GM23338 (cell line): ENCODE measurements around the gene MED27. TPM values are rescaled to one million over a fixed set of nuclear protein-coding genes. Genes with fewer than 3 reads are reported as not detected.

Source experiments
- ATAC-seq: fragments of 200-7000 bp; cut with Tn5 transposase; 3 replicates; pipeline ENCODE4 v1.9.1; 2020
- DNase-seq: peaks from one replicate; pipeline ENCODE4 v3.0.0-alpha.2; 2015; ENCODE audit warnings: low spot score
- H2AFZ ChIP-seq: fragments of 200-600 bp; sonication (generic); 2 replicates; pipeline ENCODE4 v1.8.0; 2016; ENCODE audit warnings: antibody characterized with exemption, mild to moderate bottlenecking, moderate library complexity
- H3F3A ChIP-seq: fragments of 200-600 bp; sonication (generic); replicated peaks from 2 replicates; pipeline ENCODE4 v1.8.0; 2017; ENCODE audit warnings: antibody characterized with exemption, mixed run types, low read depth
- H3K27ac ChIP-seq: fragments of 200-600 bp; sonication (generic); 2 replicates; pipeline ENCODE4 v1.6.1; 2016; ENCODE audit warnings: low read depth
- H3K27me3 ChIP-seq: fragments of 200-600 bp; sonication (generic); 2 replicates; pipeline ENCODE4 v1.8.0; 2016; ENCODE audit warnings: mild to moderate bottlenecking, mixed run types, moderate library complexity; ENCODE audit not compliant: insufficient read depth
- H3K36me3 ChIP-seq: fragments of 200-600 bp; sonication (generic); 2 replicates; pipeline ENCODE4 v1.8.0; 2016; ENCODE audit warnings: mild to moderate bottlenecking; ENCODE audit not compliant: insufficient read depth
- H3K4me1 ChIP-seq: fragments of 200-600 bp; sonication (generic); 2 replicates; pipeline ENCODE4 v1.8.0; 2016; ENCODE audit warnings: mild to moderate bottlenecking, moderate library complexity; ENCODE audit not compliant: insufficient read depth
- H3K4me2 ChIP-seq: fragments of 200-600 bp; sonication (generic); 2 replicates; pipeline ENCODE4 v1.7.1; 2017; ENCODE audit warnings: mixed run types
- H3K4me3 ChIP-seq: fragments of 200-600 bp; sonication (generic); 2 replicates; pipeline ENCODE4 v1.6.1; 2016; ENCODE audit warnings: mixed run types
- H3K79me2 ChIP-seq: fragments of 200-600 bp; sonication (generic); replicated peaks from 2 replicates; pipeline ENCODE4 v1.8.0; 2017; ENCODE audit warnings: mild to moderate bottlenecking; ENCODE audit not compliant: insufficient read depth
- H3K9me2 ChIP-seq: fragments of 200-600 bp; sonication (generic); 2 replicates; pipeline ENCODE4 v1.8.0; 2017; ENCODE audit not compliant: insufficient read depth
- H4K20me1 ChIP-seq: fragments of 200-600 bp; sonication (generic); replicated peaks from 2 replicates; pipeline ENCODE4 v1.8.0; 2017; ENCODE audit warnings: mild to moderate bottlenecking; ENCODE audit not compliant: insufficient read depth
- H3K27ac Mint-ChIP-seq: 2 replicates; pipeline ENCODE4 v1.8.0; 2020; ENCODE audit warnings: inconsistent platforms, mild to moderate bottlenecking, moderate library complexity, mixed read lengths
- H3K27me3 Mint-ChIP-seq: 3 replicates; pipeline ENCODE4 v1.8.0; 2022; ENCODE audit warnings: low read depth, mild to moderate bottlenecking, moderate library complexity, mixed read lengths, inconsistent platforms; ENCODE audit not compliant: insufficient read depth, poor library complexity
- H3K36me3 Mint-ChIP-seq: 3 replicates; pipeline ENCODE4 v1.8.0; 2021; ENCODE audit warnings: low read depth, mild to moderate bottlenecking, inconsistent platforms, moderate library complexity, mixed read lengths
- H3K4me1 Mint-ChIP-seq: 3 replicates; pipeline ENCODE4 v1.8.0; 2020; ENCODE audit warnings: mild to moderate bottlenecking, inconsistent platforms, mixed read lengths
- H3K4me3 Mint-ChIP-seq: 3 replicates; pipeline ENCODE4 v1.8.0; 2021; ENCODE audit warnings: moderate library complexity, mild to moderate bottlenecking, inconsistent platforms, mixed read lengths
- H3K9me3 Mint-ChIP-seq: 3 replicates; pipeline ENCODE4 v1.8.0; 2020; ENCODE audit warnings: moderate library complexity, mild to moderate bottlenecking, inconsistent platforms, mixed read lengths
- CREB1 ChIP-seq: fragments of 250-450 bp; sonication (Bioruptor Pico); IDR thresholded peaks from 2 replicates; pipeline ENCODE4 v1.5.0; 2020; ENCODE audit warnings: low read depth, mild to moderate bottlenecking, moderate library complexity
- EZH2 ChIP-seq: fragments of 200-600 bp; sonication (generic); IDR thresholded peaks from one replicate; pipeline ENCODE4 v1.8.0; 2017; ENCODE audit warnings: antibody characterized with exemption, mild to moderate bottlenecking, low read depth; ENCODE audit not compliant: unreplicated experiment
- EZH2phosphoT487 ChIP-seq: fragments of 200-600 bp; sonication (generic); IDR thresholded peaks from one replicate; pipeline ENCODE4 v1.8.1; 2018; ENCODE audit warnings: antibody characterized with exemption; ENCODE audit not compliant: unreplicated experiment
- JUNB ChIP-seq: IDR thresholded peaks from one replicate; pipeline ENCODE4 v1.6.1; 2016; ENCODE audit warnings: antibody characterized with exemption; ENCODE audit not compliant: unreplicated experiment
- NANOG ChIP-seq: IDR thresholded peaks from 2 replicates; pipeline ENCODE4 v1.6.1; 2016; ENCODE audit warnings: antibody characterized with exemption, borderline replicate concordance
- POLR2AphosphoS5 ChIP-seq: IDR thresholded peaks from 2 replicates; pipeline ENCODE4 v1.6.1; 2016; ENCODE audit warnings: antibody characterized with exemption, low read depth
- STAT1 ChIP-seq: IDR thresholded peaks from one replicate; pipeline ENCODE4 v1.6.1; 2016; ENCODE audit warnings: antibody characterized with exemption; ENCODE audit not compliant: unreplicated experiment
- ZNF114 ChIP-seq: fragments of 250-450 bp; sonication (Bioruptor Pico); IDR thresholded peaks from 2 replicates; pipeline ENCODE4 v1.5.0; 2020; ENCODE audit warnings: mild to moderate bottlenecking, moderate library complexity
- ZNF331 ChIP-seq: fragments of 250-450 bp; sonication (Bioruptor Pico); IDR thresholded peaks from 2 replicates; pipeline ENCODE4 v1.5.0; 2020; ENCODE audit warnings: low read depth, mild to moderate bottlenecking, moderate library complexity
- polyA plus RNA-seq: library from polyadenylated mRNA; unstranded; fragments of >200 nt; fragmentation: Nextera tagmentation; extraction: Ambion mirVana; gene quantifications from 2 replicates; pipeline ENCODE4 v1.2.1, GENCODE V29; 2016
- total RNA-seq: library from RNA; depleted of rRNA; stranded (reverse); fragments of >200 nt; shearing (Covaris generic); gene quantifications from 2 replicates; pipeline ENCODE4 v1.2.3, GENCODE V29; 2014
- TF ChIP-seq, protein P1 (sequence below), 2 experiments: fragments of 200-600 bp in 1 of 2; sonication (generic) in 1 of 2; conservative IDR thresholded peaks; 2 replicates each; pipeline versions ENCODE4 v1.5.1 to v1.6.1; 2016 to 2017; ENCODE audit warnings: antibody characterized with exemption in 2 of 2, low read depth in 2 of 2, mild to moderate bottlenecking in 2 of 2, moderate library complexity in 1 of 2
- TF ChIP-seq, protein P2 (sequence below): IDR thresholded peaks from 2 replicates; pipeline ENCODE4 v1.6.1; 2016; ENCODE audit warnings: antibody characterized with exemption
- TF ChIP-seq, protein P3 (sequence below): IDR thresholded peaks from one replicate; pipeline ENCODE4 v1.6.1; 2018; ENCODE audit warnings: antibody characterized with exemption; ENCODE audit not compliant: unreplicated experiment
- TF ChIP-seq, protein P4 (sequence below): fragments of 250-450 bp; sonication (Bioruptor Pico); IDR thresholded peaks from 2 replicates; pipeline ENCODE4 v1.5.0; 2020; ENCODE audit warnings: mild to moderate bottlenecking, moderate library complexity

MED27 gene
- total and polyA plus RNA-seq, 2 experiments from 2014 or later: 30.6 to 35.0 TPM

DNA sequence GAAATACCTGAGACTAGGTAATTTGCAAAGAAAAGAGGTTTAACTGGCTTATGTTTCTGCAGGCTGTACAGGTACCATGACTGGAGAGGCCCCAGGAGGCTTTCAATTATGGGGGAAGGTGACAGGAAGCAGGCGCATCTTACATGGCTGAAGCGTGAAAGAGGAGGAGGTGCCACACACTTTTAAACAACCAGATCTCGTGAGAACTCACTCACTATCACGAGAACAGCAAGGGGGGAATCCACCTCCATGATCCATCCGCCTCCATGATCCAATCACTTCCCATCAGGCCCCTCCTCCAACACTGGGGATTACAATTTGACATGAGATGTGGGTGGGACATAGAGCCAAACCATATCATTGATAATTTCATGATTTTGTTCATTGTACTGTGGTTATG, 2.5 kb upstream of the MED27 start (continued):
- no peak for TF ChIP-seq ZNF331 (CRISPR knock-in tag)

DNA sequence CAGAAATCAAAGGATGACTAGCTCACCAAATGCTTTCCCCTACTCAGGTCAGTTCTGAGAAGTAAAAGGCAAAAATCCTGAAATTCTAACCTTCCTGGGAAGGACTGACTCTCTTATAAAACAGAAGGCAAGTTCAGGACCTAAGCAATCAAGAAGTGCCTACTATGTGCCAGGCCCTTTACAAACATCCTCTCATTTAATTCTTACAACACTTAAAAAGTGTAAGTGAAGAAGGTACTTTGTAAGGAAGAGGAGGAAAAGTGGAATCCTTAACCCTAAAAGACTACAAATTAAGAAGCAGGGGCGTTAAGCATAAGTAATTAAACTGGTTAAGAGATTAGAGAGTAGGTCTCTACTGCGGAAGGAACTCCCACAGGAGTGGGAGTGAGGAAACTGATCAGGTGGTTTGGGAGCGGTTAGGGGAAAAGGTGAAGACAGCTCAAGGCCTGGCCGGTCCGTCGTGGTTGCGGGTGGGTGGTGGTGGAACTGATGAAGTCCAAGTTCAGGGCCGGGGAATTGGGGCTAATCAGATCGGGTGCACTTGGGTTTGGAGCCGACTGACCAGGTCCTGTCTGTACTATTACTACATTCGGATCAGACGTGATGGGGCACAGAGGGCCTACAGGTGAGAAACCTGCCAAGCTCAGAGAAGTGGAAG, 839 bp downstream of the MED27 start:
- Histone ChIP-seq H2AFZ (peak overlapping the region; percentile 92; the same call in 1 of the 2 replicates), H3K9me2 (no peaks in the 10 kb centered on the region), H3K79me2 (peaks cover 55% of the 10 kb centered on the region), H3K4me2 (peak overlapping the region; percentile 92), H3K27ac (no peak overlapping the region), H3K27me3 (no peaks in the 10 kb centered on the region), H3F3A (no peaks in the 10 kb centered on the region), H3K4me3 (peak overlapping the region; percentile 73), H3K36me3 (no peaks in the 10 kb centered on the region; the same call in 1 of the 2 replicates), H3K4me1 (peaks cover 13% of the 10 kb centered on the region), H4K20me1 (peaks cover 24% of the 10 kb centered on the region; the same call in 1 of the 2 replicates)
- Mint-ChIP-seq H3K27ac (peak overlapping the region; percentile 82), H3K4me1 (peaks cover 17% of the 10 kb centered on the region), H3K9me3 (no peaks in the 10 kb centered on the region), H3K4me3 (peak overlapping the region; percentile 98), H3K36me3 (peaks cover 10% of the 10 kb centered on the region; the same call in 2 of the 3 replicates), H3K27me3 (peaks cover 9% of the 10 kb centered on the region)
- DNase-seq (no peak), ATAC-seq (no peak; the same call in 2 of the 3 replicates)
- TF ChIP-seq JUNB: no peak
- TF ChIP-seq CREB1 (CRISPR knock-in tag): no peak
- TF ChIP-seq, protein P1, sequence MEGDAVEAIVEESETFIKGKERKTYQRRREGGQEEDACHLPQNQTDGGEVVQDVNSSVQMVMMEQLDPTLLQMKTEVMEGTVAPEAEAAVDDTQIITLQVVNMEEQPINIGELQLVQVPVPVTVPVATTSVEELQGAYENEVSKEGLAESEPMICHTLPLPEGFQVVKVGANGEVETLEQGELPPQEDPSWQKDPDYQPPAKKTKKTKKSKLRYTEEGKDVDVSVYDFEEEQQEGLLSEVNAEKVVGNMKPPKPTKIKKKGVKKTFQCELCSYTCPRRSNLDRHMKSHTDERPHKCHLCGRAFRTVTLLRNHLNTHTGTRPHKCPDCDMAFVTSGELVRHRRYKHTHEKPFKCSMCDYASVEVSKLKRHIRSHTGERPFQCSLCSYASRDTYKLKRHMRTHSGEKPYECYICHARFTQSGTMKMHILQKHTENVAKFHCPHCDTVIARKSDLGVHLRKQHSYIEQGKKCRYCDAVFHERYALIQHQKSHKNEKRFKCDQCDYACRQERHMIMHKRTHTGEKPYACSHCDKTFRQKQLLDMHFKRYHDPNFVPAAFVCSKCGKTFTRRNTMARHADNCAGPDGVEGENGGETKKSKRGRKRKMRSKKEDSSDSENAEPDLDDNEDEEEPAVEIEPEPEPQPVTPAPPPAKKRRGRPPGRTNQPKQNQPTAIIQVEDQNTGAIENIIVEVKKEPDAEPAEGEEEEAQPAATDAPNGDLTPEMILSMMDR (conservative IDR thresholded peaks at IDR 0.05; ENCODE audit: low read depth in 2 of 2): no peak
- TF ChIP-seq, protein P2, sequence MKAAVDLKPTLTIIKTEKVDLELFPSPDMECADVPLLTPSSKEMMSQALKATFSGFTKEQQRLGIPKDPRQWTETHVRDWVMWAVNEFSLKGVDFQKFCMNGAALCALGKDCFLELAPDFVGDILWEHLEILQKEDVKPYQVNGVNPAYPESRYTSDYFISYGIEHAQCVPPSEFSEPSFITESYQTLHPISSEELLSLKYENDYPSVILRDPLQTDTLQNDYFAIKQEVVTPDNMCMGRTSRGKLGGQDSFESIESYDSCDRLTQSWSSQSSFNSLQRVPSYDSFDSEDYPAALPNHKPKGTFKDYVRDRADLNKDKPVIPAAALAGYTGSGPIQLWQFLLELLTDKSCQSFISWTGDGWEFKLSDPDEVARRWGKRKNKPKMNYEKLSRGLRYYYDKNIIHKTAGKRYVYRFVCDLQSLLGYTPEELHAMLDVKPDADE: no peak
- TF ChIP-seq, protein P3, sequence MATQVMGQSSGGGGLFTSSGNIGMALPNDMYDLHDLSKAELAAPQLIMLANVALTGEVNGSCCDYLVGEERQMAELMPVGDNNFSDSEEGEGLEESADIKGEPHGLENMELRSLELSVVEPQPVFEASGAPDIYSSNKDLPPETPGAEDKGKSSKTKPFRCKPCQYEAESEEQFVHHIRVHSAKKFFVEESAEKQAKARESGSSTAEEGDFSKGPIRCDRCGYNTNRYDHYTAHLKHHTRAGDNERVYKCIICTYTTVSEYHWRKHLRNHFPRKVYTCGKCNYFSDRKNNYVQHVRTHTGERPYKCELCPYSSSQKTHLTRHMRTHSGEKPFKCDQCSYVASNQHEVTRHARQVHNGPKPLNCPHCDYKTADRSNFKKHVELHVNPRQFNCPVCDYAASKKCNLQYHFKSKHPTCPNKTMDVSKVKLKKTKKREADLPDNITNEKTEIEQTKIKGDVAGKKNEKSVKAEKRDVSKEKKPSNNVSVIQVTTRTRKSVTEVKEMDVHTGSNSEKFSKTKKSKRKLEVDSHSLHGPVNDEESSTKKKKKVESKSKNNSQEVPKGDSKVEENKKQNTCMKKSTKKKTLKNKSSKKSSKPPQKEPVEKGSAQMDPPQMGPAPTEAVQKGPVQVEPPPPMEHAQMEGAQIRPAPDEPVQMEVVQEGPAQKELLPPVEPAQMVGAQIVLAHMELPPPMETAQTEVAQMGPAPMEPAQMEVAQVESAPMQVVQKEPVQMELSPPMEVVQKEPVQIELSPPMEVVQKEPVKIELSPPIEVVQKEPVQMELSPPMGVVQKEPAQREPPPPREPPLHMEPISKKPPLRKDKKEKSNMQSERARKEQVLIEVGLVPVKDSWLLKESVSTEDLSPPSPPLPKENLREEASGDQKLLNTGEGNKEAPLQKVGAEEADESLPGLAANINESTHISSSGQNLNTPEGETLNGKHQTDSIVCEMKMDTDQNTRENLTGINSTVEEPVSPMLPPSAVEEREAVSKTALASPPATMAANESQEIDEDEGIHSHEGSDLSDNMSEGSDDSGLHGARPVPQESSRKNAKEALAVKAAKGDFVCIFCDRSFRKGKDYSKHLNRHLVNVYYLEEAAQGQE: no peak
- TF ChIP-seq EZH2: no peak
- no peak for TF ChIP-seq EZH2phosphoT487
- no peak for TF ChIP-seq STAT1
- TF ChIP-seq ZNF114: no peak
- no peak for TF ChIP-seq POLR2AphosphoS5
- no peak for TF ChIP-seq NANOG
- TF ChIP-seq, protein P4, sequence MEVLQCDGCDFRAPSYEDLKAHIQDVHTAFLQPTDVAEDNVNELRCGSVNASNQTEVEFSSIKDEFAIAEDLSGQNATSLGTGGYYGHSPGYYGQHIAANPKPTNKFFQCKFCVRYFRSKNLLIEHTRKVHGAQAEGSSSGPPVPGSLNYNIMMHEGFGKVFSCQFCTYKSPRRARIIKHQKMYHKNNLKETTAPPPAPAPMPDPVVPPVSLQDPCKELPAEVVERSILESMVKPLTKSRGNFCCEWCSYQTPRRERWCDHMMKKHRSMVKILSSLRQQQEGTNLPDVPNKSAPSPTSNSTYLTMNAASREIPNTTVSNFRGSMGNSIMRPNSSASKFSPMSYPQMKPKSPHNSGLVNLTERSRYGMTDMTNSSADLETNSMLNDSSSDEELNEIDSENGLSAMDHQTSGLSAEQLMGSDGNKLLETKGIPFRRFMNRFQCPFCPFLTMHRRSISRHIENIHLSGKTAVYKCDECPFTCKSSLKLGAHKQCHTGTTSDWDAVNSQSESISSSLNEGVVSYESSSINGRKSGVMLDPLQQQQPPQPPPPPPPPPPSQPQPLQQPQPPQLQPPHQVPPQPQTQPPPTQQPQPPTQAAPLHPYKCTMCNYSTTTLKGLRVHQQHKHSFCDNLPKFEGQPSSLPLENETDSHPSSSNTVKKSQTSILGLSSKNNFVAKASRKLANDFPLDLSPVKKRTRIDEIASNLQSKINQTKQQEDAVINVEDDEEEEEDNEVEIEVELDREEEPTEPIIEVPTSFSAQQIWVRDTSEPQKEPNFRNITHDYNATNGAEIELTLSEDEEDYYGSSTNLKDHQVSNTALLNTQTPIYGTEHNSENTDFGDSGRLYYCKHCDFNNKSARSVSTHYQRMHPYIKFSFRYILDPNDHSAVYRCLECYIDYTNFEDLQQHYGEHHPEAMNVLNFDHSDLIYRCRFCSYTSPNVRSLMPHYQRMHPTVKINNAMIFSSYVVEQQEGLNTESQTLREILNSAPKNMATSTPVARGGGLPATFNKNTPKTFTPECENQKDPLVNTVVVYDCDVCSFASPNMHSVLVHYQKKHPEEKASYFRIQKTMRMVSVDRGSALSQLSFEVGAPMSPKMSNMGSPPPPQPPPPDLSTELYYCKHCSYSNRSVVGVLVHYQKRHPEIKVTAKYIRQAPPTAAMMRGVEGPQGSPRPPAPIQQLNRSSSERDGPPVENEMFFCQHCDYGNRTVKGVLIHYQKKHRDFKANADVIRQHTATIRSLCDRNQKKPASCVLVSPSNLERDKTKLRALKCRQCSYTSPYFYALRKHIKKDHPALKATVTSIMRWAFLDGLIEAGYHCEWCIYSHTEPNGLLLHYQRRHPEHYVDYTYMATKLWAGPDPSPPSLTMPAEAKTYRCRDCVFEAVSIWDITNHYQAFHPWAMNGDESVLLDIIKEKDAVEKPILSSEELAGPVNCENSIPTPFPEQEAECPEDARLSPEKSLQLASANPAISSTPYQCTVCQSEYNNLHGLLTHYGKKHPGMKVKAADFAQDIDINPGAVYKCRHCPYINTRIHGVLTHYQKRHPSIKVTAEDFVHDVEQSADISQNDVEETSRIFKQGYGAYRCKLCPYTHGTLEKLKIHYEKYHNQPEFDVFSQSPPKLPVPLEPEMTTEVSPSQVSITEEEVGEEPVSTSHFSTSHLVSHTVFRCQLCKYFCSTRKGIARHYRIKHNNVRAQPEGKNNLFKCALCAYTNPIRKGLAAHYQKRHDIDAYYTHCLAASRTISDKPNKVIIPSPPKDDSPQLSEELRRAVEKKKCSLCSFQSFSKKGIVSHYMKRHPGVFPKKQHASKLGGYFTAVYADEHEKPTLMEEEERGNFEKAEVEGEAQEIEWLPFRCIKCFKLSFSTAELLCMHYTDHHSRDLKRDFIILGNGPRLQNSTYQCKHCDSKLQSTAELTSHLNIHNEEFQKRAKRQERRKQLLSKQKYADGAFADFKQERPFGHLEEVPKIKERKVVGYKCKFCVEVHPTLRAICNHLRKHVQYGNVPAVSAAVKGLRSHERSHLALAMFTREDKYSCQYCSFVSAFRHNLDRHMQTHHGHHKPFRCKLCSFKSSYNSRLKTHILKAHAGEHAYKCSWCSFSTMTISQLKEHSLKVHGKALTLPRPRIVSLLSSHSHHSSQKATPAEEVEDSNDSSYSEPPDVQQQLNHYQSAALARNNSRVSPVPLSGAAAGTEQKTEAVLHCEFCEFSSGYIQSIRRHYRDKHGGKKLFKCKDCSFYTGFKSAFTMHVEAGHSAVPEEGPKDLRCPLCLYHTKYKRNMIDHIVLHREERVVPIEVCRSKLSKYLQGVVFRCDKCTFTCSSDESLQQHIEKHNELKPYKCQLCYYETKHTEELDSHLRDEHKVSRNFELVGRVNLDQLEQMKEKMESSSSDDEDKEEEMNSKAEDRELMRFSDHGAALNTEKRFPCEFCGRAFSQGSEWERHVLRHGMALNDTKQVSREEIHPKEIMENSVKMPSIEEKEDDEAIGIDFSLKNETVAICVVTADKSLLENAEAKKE (CRISPR knock-in tag): no peak
